ENCODE data around the gene MPP3.
A peak's percentile ranks its signal among the peaks of the same experiment; 100 is the strongest.

Gene MPP3

GRCh38 chr17:43831633-43832032, 1.3 kb downstream of the MPP3 start:
- no peak for DNase-seq

DNA sequence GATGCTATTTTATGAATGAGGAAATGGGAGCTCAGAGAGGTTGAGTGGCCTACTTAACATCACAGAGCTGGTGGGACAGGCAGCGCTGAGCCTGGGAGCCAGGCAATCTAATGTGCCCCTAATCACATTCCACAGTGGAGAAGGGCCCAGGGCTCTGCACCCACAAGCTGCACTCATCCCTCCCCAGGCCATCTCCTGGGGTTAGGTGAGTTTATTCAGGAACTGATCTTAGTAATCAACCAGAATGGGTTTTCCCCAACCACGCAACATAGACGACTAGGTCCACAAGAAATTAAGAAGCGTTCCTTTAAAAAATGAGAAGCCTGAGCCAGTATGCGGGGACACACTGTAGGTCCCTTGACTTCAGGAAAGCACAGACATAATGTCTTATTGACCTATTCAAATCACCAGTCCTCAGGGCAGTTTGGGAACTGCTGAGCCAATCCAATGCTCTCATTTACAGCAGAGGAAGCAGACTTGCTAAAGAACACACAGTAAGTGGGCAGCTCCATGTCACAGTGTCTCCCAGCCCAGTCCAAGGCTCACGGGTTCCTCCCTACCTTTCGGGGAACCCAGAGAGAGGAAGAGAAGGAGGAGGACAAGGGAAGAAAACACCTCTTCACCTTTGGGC, 2.3 kb downstream of the MPP3 start:
- DNase-seq, result no peak

DNA sequence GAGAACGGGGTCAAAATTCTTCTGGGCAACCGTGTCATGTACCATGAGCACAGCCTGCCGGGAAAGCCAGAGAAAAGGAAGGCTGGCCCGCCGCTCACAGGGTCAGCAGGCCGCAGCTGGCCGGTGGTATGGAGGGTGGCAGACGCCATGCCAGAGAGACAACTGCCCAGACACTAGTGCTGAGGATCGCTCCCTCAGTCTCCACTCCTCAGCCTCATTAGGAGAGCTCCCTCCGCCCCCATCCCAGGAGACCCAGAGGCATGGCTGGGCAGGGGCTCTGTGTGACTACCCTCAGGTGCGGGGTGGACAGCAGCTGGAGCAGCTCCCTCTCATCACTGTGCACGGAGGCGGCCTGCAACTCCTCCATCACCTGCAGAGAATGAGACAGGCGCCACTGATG, 3.2 kb downstream of the MPP3 start:
- DNase-seq, result no peak

GRCh38 chr17:43827596-43827995, 5.3 kb downstream of the MPP3 start:
- DNase-seq, result no peak

- DNase-seq, result no peak
Measured at GRCh38 chr17:43826206-43826605, 6.7 kb downstream of the MPP3 start.

GRCh38 chr17:43825567-43825966, 7.4 kb downstream of the MPP3 start:
- DNase-seq, result no peak

DNA sequence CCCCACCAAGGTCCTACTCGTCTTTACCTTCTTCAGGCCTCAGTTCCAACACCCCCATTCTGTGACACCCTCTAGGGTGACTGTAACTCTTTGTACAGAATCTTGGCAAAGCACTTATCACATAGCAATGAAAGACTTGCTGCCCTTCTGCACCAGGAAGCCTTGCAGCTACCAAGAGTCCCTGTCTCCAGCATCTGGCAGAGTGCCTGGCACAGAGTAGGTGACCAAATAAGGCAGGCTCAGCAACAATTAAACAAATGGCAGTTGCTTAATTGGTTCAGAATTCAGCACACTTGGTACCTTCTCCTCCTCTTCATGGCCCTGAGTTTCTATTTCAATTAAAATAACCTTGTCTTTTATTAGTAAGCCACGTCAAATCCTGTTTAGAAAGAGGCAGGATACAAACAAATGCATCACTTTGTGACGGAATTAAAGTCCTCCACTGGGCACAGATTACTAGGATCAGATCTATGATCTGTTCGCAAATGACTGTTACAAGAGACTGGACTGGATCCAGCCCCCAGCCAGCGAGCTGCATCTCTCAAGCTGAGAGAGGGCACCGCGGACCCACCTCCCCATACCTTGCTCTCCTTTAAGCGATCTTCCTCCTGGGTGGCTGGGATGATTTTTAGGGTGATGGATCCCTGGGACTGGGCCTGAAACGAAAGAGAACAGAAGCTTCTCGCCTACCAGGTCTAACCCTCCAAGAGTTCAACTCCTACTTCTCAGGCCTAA, 9.4 kb downstream of the MPP3 start:
- DNase-seq, result no peak

DNA sequence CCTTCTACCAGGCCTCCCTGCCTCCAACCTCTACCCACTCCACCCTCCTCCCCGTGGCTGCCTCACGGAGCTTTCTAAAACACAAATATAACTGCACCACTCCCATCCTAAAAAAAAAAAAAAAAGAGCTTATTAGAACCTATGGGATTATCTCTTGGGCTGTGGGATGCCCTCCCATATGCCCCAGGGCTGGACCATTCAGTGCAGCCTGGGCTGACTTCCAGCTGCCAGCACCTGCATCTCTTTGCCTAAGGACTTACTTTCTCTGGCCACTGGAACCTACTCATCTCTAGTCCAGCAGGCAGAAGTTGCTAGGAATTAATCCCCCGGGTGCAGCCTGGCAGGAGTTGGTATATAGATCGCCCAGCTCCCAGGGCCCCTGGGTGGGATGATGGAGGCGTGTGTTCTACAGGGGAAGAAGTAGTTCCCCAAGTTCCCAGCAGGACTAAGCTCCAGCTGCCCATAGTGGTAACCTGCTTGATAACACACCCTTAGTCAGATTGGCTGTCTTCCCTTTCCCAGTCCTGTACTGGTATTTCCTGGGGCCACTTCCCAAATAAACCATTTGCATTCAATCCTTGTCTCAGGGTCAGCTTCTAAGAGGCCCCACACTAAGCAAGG, 10.3 kb downstream of the MPP3 start:
- DNase-seq, result no peak

DNA sequence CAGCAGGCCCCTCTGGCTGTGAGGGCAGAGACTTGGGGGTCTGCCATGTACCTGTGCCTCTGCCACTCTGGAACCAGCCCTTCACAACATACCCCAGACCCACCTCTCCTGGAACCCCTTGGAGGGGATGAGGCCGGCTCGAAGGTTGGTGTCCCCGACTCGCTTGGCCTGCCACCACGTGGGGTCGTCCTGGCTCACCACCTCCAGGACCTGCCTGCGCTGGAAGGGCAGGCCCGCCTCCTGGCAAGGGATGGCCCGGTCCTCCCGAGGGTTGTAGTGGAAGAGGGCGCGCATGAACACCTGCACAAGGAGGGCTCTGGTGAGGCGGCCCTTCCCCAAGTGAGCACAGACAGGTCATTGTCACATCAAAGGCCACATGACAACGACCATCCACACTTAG, 12.2 kb downstream of the MPP3 start:
- DNase-seq, result no peak

- DNase-seq, result no peak
Measured at GRCh38 chr17:43818966-43819365, 14.0 kb downstream of the MPP3 start.

DNA sequence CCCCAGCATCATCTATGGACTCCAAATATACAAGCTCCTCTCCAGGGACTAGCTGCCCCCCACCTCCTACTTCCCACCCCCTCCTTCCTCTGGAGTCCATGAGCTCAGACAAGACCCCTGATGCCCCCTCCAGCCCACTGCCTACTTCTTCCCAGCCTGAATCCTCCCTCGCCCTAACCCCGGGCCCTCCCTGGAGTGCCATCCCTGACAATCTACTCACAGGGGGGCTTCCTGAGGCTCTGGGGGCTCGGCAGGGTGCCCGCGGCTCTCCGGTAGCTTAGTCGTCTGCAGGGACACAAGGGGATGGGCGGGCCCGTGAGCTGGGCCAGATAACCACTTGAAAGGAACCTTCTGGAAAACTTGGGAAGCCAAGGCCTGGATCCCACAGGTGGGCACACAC, 15.1 kb downstream of the MPP3 start:
- no peak for DNase-seq

- no peak for DNase-seq
Measured at GRCh38 chr17:43816336-43817320, 16.3 kb downstream of the MPP3 start.

GRCh38 chr17:43814714-43815113, 18.2 kb downstream of the MPP3 start:
- peak; percentile 40 for DNase-seq

- DNase-seq, result no peak
Measured at GRCh38 chr17:43814026-43814425, 18.9 kb downstream of the MPP3 start.

- no peak for DNase-seq
Measured at GRCh38 chr17:43813386-43813785, 19.6 kb downstream of the MPP3 start.

DNA sequence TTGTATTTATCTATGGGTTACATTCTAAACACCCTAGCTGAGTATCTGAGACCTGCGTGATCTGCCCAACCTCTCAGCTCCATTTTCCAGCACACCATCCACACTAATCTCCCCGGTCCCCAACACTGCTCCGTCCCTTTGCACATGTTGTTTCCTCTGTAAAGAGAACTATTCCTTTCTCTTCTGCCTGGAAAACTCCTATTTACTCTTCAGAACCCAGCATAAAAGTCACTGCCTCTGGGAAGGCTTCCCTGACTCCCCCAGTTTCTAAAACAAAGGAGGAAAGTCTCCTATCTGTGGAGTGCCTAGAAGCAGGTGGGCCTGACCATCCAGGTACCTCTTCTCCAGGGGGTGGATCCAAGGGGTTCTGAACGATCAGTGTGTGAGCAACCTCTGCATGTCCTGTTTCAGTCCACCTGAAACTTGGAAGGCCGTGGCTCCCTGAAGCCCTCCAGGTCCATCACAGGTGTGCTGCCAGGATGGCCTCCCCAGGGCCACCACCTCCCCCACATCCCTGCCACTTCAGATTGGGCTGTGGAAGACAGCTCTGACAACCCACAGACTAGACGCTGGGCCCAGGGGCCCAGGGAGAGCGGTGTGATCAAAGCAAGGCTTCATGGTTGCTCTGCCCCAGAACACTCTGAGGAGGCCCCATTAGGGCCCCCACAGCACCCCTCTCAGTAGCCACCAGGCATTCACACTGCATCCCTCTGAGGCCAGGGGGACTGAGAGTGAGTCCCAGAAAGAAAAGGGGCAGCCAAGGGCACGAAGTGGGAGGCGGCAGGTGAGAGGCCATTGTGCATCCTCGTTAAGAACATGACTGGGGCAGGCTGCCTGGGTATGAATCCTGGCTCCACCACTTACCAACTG, 20.3 kb downstream of the MPP3 start:
- DNase-seq, result no peak

- DNase-seq, result no peak
Measured at GRCh38 chr17:43810823-43811222, 22.1 kb downstream of the MPP3 start.

DNA sequence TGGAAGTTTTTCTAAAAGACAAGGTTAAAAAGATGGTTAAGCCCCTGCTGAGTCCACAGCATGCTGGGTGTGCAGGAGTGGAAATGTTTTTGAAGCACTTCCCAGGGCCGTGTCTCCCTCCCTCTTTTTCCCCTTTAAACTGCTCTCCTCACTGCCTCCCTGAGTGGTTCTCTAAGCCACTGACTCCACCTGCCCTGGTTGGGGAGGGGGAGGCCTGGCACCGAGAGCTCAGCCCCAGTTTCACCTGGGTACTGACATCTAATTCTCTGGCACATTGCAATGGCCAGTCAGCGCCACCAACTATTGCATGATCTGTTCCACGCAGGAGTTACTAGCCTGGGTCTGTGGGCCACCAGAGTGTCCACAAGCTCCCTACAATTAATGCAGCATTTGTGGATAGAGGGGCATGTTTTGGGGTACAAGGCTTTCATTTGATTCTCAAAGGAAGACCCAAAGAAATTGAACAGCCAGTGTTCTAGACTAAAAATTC, 22.7 kb downstream of the MPP3 start:
- no peak for DNase-seq

DNA sequence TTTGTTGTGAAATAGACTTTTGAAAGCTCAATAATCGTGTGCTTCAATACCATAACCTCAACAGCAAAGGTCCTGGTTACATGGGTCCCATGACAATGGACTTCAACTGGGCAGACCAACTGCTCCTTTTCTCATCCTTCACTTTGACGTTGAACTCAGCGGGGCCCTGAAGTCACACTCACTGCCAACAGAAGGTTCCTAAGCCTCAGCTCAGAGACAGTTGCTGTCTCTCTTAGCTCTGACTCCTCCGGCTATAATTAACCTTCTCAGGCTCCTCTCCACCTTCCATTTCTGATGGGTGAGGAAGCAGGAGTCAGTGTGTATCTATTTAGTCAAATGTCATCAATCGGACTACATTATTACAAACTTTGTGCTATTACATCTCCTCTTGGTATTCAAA, 23.8 kb downstream of the MPP3 start:
- DNase-seq, result no peak

GRCh38 chr17:43808076-43808475, 24.9 kb downstream of the MPP3 start:
- peak; percentile 51 for DNase-seq

GRCh38 chr17:43805117-43805516, 27.8 kb downstream of the MPP3 start:
- no peak for DNase-seq

DNA sequence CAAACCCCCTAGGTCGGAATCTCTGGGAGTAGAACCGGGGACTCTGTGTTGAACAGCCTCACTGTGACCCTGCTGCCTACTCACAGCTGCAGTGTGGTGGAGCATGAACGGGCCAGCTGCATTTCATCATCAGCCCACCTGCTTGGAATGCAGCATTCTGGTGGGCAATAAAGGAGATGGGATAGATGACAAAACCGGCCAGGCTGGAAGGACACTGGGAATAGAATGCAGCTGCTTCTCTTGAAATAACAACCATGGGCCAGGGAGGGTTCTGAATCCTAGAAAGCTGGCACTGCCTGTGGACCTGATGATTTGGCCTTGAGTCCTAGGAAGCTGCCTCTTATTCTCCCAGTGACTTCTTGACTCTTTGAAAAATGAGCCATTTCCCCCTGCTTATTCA, 29.2 kb downstream of the MPP3 start:
- DNase-seq, result no peak
